Bronchial epithelial cell (primary cell): ENCODE measurements around the gene KANK4. TPM values are rescaled to one million over a fixed set of nuclear protein-coding genes. Genes with fewer than 3 reads are reported as not detected.

Experiments
- DNase-seq: peaks from one replicate; pipeline ENCODE4 v3.0.0-alpha.2; 2010; ENCODE audit warnings: low read depth
- FAIRE-seq: peaks from 2 replicates; lab custom pipeline; 2011; peaks lifted over from hg19 to GRCh38; lab: Jason Lieb, UNC
- H3K27me3 ChIP-seq: 2 replicates; pipeline ENCODE4 v1.5.1; 2011; ENCODE audit warnings: low read length; ENCODE audit not compliant: control insufficient read depth, insufficient read depth
- H3K36me3 ChIP-seq: 2 replicates; pipeline ENCODE4 v1.5.1; 2011; ENCODE audit warnings: low read length; ENCODE audit not compliant: control insufficient read depth, insufficient read depth
- H3K4me3 ChIP-seq: 2 replicates; pipeline ENCODE4 v1.5.1; 2011; ENCODE audit warnings: mild to moderate bottlenecking, low read depth, low read length, control low read depth
- total RNA-seq: library from RNA; depleted of rRNA; stranded (reverse); fragments of >200 nt; gene quantifications from 2 replicates; pipeline ENCODE4 v1.2.1, GENCODE V29; 2014
- TF ChIP-seq, protein P1 (sequence below): IDR thresholded peaks from 2 replicates; pipeline ENCODE4 v1.5.1; 2011; ENCODE audit warnings: mild to moderate bottlenecking, moderate library complexity, low read length, control low read depth, inconsistent platforms; ENCODE audit not compliant: insufficient read depth, severe bottlenecking

The KANK4 gene
- total RNA-seq, 1 donor from 2014 or later = 0.26 TPM

DNA sequence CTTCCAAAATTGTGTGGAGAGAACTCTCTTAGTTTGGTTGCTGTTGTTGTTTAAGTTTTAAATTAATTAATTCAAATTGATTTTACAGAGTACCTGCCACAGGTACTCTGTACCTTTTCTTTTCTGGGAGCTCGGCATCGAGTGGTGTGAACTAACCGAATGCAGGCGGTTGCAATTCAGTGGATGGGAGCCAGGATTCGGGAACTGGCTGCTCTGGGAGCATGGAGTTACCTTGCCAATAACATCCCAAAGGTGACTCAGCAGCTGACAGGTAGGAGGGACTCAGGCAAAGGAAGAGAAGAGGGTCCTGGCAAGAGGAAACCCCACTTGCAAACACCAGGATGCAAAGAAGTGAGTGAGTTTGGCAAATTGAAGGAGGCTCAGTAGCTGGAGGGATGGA, 24.7 kb upstream of the KANK4 start:
- H3K4me3 ChIP-seq = no peak overlapping the region
- no peaks in the 10 kb centered on the region for H3K27me3 ChIP-seq
- FAIRE-seq = no peak
- H3K36me3 ChIP-seq = no peaks in the 10 kb centered on the region
- no peak for DNase-seq
- TF ChIP-seq, protein P1, sequence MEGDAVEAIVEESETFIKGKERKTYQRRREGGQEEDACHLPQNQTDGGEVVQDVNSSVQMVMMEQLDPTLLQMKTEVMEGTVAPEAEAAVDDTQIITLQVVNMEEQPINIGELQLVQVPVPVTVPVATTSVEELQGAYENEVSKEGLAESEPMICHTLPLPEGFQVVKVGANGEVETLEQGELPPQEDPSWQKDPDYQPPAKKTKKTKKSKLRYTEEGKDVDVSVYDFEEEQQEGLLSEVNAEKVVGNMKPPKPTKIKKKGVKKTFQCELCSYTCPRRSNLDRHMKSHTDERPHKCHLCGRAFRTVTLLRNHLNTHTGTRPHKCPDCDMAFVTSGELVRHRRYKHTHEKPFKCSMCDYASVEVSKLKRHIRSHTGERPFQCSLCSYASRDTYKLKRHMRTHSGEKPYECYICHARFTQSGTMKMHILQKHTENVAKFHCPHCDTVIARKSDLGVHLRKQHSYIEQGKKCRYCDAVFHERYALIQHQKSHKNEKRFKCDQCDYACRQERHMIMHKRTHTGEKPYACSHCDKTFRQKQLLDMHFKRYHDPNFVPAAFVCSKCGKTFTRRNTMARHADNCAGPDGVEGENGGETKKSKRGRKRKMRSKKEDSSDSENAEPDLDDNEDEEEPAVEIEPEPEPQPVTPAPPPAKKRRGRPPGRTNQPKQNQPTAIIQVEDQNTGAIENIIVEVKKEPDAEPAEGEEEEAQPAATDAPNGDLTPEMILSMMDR = no peak

DNA sequence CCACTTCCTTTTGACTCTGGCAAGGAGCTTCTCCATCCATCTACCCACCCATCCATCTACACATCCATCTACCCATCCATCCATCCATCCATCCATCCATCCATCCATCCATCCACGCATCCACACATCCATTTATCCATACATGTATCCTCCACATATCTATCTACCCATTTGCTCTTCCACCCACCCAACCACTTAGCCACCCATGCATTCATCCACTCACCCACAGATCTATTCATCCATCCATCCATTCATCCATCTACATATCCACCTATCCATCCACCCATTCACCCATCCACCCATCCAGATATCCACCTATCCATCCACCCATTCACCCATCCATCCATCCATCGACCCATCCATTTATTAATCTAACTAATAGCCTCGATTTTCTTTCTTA, 23.0 kb upstream of the KANK4 start:
- DNase-seq = no peak
- no peak for FAIRE-seq
- TF ChIP-seq, protein P1 = no peak
- no peaks in the 10 kb centered on the region for H3K36me3 ChIP-seq
- H3K27me3 ChIP-seq = no peaks in the 10 kb centered on the region
- H3K4me3 ChIP-seq = no peak overlapping the region

DNA sequence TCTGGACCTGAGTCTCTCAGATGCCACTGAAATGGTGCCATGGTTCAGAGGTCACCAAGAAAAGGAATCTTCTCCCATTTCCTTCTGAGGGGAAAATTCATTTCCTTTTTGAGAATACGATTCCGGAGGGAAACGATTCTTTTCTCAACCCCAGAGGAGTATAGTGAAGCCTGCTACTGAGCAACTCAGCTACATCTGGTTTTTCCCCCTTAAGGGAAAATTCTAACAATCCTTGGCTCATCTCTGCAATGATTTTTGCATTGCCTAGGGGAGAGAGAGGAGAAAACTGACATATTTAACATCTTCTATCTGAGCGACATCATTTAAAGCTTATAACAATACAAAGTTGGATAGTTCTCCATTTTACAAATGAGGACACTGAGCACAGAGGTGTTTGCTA, 22.4 kb upstream of the KANK4 start:
- H3K36me3 ChIP-seq = no peaks in the 10 kb centered on the region
- H3K27me3 ChIP-seq = no peaks in the 10 kb centered on the region
- DNase-seq (no peak), FAIRE-seq (no peak)
- no peak overlapping the region for H3K4me3 ChIP-seq
- TF ChIP-seq, protein P1 = no peak

DNA sequence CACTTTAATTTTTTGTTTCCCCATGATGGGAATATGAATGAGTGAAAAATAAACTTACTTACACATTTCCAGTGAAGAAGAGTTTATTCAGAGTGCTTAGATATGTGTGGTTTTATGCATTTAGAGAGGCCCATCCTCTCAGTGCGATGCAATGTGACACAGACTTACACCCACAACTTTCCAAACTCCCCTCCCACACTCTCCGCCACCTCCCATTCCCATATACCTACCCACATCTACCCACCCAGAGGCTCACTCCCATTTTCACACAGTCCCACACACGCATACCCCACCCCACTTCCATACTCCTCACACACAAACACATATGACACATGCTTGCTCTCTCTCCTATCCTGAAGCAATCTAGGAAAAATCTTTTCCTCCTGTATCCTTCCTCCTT, 21.9 kb upstream of the KANK4 start:
- DNase-seq (no peak), FAIRE-seq (peak; percentile 89)
- no peaks in the 10 kb centered on the region for H3K36me3 ChIP-seq

DNA sequence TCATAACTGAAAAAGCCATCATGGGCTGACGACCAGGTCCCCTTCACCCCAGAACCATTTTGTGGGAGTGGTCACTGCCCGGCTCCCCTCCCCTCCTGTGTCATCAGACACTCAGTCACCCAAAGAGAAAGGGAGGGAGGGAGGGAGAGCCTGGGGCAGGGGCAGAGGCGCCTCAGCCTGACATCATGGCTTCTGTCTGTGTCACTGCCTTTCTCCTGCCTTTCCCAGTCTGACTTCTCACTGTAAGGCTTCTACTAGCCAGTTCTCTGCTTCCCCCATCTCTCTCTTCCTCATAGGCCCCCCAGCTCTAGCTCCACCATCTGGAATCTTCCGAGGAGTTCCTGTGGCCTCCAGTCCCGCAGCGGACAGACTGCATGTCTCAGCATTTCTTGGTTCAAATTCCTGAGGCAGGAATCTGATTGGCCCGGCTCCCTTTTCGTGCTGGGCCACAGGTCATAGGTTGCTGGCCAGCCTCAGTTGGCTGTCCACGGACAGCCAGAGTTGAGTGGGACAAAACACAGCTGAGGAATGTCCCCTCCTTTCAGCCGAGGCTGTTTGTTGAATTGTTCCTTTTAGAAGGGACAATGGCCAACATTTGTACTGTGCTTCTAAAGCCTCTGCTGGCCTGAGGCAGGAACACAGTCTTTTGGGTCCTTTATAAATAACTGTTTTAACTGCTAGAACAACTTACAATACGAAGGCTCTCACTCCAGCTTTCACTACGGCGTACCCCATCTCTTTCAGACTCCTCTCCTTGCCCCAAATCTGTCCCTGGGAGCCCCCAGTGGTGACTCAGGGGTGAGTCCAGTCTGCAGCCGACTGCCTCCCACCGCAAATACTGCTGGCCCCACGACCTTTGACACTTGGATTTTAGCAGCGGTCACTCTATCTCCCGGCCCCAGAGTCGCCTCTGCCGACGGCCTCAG, 18.7 kb upstream of the KANK4 start:
- TF ChIP-seq, protein P1 = no peak
- H3K36me3 ChIP-seq = no peaks in the 10 kb centered on the region

More for the DNA sequence above, 21.9 kb upstream of the KANK4 start:
- Histone ChIP-seq H3K4me3 (no peak overlapping the region), H3K27me3 (no peaks in the 10 kb centered on the region)
- TF ChIP-seq, protein P1 = no peak

More for the DNA sequence above, 18.7 kb upstream of the KANK4 start:
- H3K4me3 ChIP-seq = no peak overlapping the region
- FAIRE-seq (no peak), DNase-seq (peak; percentile 29)
- H3K27me3 ChIP-seq = no peaks in the 10 kb centered on the region
